Cardiac fibroblast (primary cell): ENCODE data around the gene CDH22.
A peak's percentile ranks its signal among the peaks of the same experiment; 100 is the strongest.

Experiments used
- DNase-seq, 2 donors: peaks; one replicate each; pipeline versions ENCODE4 v3.0.0 to v3.0.0-alpha.2; 2010; ENCODE audit warnings: low read depth in 2 of 2
- H3K4me3 ChIP-seq, 2 donors: replicated peaks in 1 of 2; 1 replicate in 1 of 2; 2 replicates in 1 of 2; pipeline ENCODE4 v1.5.1; 2011; ENCODE audit warnings: low read depth in 2 of 2, low read length in 2 of 2, mild to moderate bottlenecking in 2 of 2, moderate library complexity in 1 of 2
- CTCF ChIP-seq: IDR thresholded peaks from one replicate; pipeline ENCODE4 v1.5.1; 2011; ENCODE audit warnings: low read depth, mild to moderate bottlenecking, low read length, inconsistent platforms

Gene CDH22

GRCh38 chr20:46229478-46230105 is 78.7 kb downstream of the CDH22 start:
- DNase-seq = no peak
- no peak for TF ChIP-seq CTCF
- no peak overlapping the region for H3K4me3 ChIP-seq

GRCh38 chr20:46228670-46229069 is 79.6 kb downstream of the CDH22 start:
- no peak for DNase-seq
- no peak overlapping the region for H3K4me3 ChIP-seq
- no peak for TF ChIP-seq CTCF

GRCh38 chr20:46227272-46227767 is 81.0 kb downstream of the CDH22 start:
- no peak overlapping the region for H3K4me3 ChIP-seq
- no peak for TF ChIP-seq CTCF
- DNase-seq = no peak

- peak; percentile 3 to 67 for DNase-seq
- no peak for TF ChIP-seq CTCF
- H3K4me3 ChIP-seq = no peak overlapping the region
Observed at GRCh38 chr20:46226602-46227001, 81.7 kb downstream of the CDH22 start.

- peak in 1 of 2 donors; percentile 16 for DNase-seq
- no peak for TF ChIP-seq CTCF
Observed at GRCh38 chr20:46222521-46223007, 85.7 kb downstream of the CDH22 start.

GRCh38 chr20:46221256-46221833 is 87.0 kb downstream of the CDH22 start:
- no peak for TF ChIP-seq CTCF
- DNase-seq = no peak
- no peak overlapping the region for H3K4me3 ChIP-seq

More at GRCh38 chr20:46222521-46223007, 85.7 kb downstream of the CDH22 start:
- no peak overlapping the region for H3K4me3 ChIP-seq
